GM18907 (cell line): ENCODE results near the gene PPP1R13B.

Experiments
- ATAC-seq: cut with Tn5 transposase; IDR thresholded peaks from one replicate; pipeline ENCODE4 v1.9.1; 2021; ENCODE audit warnings: mild to moderate bottlenecking, moderate library complexity; ENCODE audit not compliant: unreplicated experiment

Gene PPP1R13B

GRCh38 chr14:103734081-103734888 is 113.1 kb downstream of the PPP1R13B start:
- ATAC-seq, result no peak

GRCh38 chr14:103733651-103734050 is 113.7 kb downstream of the PPP1R13B start:
- no peak for ATAC-seq

GRCh38 chr14:103732868-103733620 is 114.3 kb downstream of the PPP1R13B start:
- ATAC-seq, result no peak

GRCh38 chr14:103731916-103732867 is 115.2 kb downstream of the PPP1R13B start:
- ATAC-seq, result no peak

GRCh38 chr14:103731481-103731880 is 115.9 kb downstream of the PPP1R13B start:
- no peak for ATAC-seq

GRCh38 chr14:103730490-103731035 is 116.8 kb downstream of the PPP1R13B start:
- no peak for ATAC-seq

GRCh38 chr14:103729496-103730448 is 117.6 kb downstream of the PPP1R13B start:
- ATAC-seq, result no peak

- no peak for ATAC-seq
These were observed 118.7 kb downstream of the PPP1R13B start for GRCh38 chr14:103728721-103729120.

- ATAC-seq, result no peak
These were observed 119.2 kb downstream of the PPP1R13B start for GRCh38 chr14:103728141-103728540.

GRCh38 chr14:103727313-103727980 is 119.9 kb downstream of the PPP1R13B start:
- no peak for ATAC-seq

GRCh38 chr14:103726474-103726873 is 120.9 kb downstream of the PPP1R13B start:
- no peak for ATAC-seq

- no peak for ATAC-seq
These were observed 121.5 kb downstream of the PPP1R13B start for GRCh38 chr14:103725739-103726395.

- ATAC-seq, result no peak
These were observed 122.2 kb downstream of the PPP1R13B start for GRCh38 chr14:103725001-103725682.

GRCh38 chr14:103724116-103724515 is 123.3 kb downstream of the PPP1R13B start:
- ATAC-seq, result no peak

- ATAC-seq, result no peak
These were observed 123.7 kb downstream of the PPP1R13B start for GRCh38 chr14:103723748-103724081.

- no peak for ATAC-seq
These were observed 125.8 kb downstream of the PPP1R13B start for GRCh38 chr14:103721334-103722120.

GRCh38 chr14:103719751-103720150 is 127.6 kb downstream of the PPP1R13B start:
- ATAC-seq, result no peak
